Astrocyte (in vitro differentiated cells and primary cell): ENCODE measurements around the gene AARS2.

Experiments used
- EZH2 ChIP-seq: IDR thresholded peaks from 2 replicates; pipeline ENCODE4 v1.6.1; 2012; ENCODE audit warnings: mild to moderate bottlenecking, low read length, inconsistent platforms; ENCODE audit not compliant: insufficient read depth
- TF ChIP-seq, protein P1 (sequence below): IDR thresholded peaks from 2 replicates; pipeline ENCODE4 v1.5.1; 2011; ENCODE audit warnings: low read depth, mild to moderate bottlenecking, inconsistent platforms, low read length, moderate library complexity; ENCODE audit not compliant: insufficient read depth

DNA sequence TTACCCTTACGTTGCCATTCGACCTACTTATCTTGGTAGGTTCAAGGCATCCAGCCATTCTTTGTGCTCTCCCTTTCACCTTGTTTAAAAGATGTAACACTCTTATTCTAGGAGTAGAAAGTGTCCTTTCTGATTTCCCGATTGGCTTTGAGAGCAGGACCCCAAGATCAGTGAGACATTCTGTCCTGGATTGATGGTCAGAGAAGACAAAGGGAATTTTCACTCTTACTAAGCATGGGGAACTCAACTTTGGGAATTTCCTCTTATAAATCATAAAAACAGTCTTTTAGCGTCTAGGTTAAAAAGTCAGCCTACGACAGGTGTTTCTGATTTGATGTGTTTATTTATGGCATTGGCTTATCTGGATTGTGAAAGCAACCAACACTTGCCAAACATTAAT is 2.8 kb upstream of the AARS2 start:
- TF ChIP-seq, protein P1, sequence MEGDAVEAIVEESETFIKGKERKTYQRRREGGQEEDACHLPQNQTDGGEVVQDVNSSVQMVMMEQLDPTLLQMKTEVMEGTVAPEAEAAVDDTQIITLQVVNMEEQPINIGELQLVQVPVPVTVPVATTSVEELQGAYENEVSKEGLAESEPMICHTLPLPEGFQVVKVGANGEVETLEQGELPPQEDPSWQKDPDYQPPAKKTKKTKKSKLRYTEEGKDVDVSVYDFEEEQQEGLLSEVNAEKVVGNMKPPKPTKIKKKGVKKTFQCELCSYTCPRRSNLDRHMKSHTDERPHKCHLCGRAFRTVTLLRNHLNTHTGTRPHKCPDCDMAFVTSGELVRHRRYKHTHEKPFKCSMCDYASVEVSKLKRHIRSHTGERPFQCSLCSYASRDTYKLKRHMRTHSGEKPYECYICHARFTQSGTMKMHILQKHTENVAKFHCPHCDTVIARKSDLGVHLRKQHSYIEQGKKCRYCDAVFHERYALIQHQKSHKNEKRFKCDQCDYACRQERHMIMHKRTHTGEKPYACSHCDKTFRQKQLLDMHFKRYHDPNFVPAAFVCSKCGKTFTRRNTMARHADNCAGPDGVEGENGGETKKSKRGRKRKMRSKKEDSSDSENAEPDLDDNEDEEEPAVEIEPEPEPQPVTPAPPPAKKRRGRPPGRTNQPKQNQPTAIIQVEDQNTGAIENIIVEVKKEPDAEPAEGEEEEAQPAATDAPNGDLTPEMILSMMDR: no peak
- TF ChIP-seq EZH2: no peak
